GM19240 (cell line): ENCODE measurements around the gene SLC24A4.

ENCODE experiments used
- DNase-seq: peaks from one replicate; pipeline ENCODE4 v3.0.0; 2011; ENCODE audit warnings: low spot score; ENCODE audit not compliant: insufficient read length

The SLC24A4 gene

DNA sequence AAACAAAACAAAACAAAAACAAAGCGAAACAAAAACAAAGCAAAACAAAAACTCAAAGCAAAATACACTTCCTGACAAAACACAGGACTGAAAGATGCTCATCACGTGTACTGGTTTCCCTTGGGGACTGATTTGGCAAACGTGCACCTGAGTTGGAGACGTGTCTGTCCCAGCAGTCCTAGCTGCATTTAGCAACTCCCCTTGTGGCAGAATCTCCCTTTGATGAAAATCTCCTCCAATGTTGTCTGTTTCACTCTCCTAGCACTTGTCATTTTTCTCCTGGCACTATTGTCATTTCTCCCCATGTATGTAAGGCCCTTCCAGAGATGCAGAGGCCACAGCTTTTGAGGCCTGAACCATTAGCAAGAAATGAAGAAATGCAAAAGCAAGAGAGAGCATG is 6.8 kb upstream of the SLC24A4 start:
- no peak for DNase-seq

GRCh38 chr14:92316937-92317336 is 6.0 kb upstream of the SLC24A4 start:
- no peak for DNase-seq

- DNase-seq: no peak
These were observed 5.5 kb upstream of the SLC24A4 start for GRCh38 chr14:92317511-92317910.

DNA sequence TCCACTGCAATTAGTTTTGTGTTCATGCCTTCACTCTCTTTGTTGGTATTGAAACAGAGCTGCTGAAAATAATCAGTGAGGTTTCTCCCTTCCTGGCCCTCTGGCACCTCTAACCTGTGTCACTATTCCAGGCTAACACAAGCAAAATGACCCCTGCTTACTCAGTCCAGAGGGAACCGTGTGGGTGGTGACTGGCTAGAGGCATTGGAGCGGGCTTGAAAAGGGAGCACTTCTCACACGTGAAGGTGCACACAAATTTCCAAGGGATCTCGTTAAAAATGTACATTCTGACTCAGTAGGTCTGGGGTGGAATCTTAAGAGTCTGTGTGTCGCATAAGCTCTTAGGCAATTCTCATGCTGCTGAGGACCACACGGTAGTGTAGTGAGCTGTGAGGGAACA is 1.3 kb upstream of the SLC24A4 start:
- DNase-seq: no peak

DNA sequence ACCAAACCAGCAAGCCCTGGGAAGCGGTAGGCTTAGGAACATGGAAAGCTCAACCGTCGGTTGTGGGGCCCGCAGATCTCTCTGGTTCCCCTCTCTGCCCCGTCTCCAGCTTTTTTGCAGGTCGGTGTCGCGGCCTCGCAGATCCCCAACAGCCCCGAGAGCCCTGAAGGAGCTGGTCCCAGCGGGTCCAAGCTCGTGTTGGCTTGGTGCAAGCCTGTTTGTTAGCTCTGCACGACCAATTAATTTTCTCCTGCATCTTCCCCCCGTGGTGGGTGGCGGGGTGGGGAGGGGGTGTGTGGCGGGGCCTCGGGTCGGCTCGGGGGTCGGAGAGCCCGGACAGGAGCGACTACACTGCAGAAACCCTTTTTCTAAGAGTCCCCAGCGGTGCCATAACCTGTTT is 449 bp upstream of the SLC24A4 start:
- no peak for DNase-seq

DNA sequence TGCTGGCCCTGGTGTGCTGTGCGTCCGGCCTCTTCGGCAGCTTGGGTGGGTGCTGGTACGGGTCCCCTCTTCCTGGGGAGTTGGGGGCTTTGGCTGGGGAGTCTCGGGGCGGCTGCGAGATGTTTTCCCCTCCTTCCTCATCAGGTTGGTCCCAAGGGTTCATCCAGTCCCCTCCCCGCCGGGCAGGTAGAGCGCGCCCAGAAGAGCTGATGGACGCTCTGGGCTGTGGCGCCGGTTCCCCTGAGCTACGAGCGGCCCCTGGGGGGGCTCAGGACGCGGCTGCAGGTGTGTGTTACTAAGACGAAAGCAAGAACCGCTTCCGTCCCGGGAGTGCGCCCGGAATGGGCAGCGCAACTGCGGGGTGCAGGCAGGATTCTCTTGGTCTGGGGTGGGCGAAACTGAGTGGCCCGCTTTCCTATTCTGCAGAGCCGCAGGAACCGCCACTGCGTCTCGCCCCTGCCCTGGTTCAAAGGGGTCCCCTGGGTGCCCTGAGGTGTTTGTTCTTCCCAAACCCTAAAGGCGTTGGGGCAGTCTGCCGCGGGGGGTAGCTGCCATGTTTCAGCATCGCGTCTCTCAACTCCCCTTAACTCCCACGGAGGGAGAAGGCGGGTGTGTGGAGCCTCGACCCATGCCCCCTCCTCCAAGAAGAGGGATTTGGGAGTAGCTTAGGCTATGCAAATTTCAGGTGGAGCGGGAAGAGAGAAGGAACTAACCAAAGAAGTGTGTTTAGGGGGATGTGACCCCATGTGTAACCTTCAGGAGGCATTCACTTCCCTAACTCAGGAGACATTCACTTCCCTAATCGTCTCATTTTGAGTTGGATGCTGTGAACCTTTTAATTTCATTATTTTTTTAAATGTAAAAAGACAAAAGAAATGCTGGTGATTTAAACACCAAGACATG is 1.2 kb downstream of the SLC24A4 start:
- no peak for DNase-seq

- no peak for DNase-seq
These were observed 2.9 kb downstream of the SLC24A4 start for GRCh38 chr14:92325835-92326234.

DNA sequence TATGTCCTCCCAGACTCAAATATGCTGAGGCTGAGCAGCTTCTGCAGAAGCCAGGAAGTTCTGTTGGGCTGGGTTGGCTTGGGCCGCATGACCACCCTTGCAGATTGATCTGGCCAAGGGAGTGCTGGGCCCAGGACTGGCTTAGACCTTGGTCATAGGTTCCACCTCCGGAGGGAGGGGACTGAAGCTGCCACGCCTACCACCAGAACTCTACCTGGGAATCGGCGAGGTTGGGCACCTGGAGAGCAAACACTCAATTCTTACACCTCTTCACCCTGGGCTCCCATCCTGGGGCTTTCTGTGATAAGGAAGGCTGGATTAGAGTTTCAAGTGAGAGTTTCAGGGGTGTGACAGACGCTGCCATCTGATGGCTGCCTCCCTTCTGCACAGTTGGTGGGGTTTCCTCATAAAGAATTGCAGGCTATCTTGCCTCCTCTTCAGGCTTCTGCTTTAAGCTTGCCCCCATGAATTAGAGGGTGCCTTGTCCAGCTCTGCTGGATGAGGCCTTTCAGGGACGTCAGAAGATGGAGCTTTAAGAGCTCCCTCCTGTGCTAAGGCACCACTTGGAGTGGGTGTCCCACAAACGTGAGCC is 5.8 kb downstream of the SLC24A4 start:
- no peak for DNase-seq

GRCh38 chr14:92334050-92334449 is 11.1 kb downstream of the SLC24A4 start:
- no peak for DNase-seq

GRCh38 chr14:92336363-92336762 is 13.4 kb downstream of the SLC24A4 start:
- DNase-seq: no peak

DNA sequence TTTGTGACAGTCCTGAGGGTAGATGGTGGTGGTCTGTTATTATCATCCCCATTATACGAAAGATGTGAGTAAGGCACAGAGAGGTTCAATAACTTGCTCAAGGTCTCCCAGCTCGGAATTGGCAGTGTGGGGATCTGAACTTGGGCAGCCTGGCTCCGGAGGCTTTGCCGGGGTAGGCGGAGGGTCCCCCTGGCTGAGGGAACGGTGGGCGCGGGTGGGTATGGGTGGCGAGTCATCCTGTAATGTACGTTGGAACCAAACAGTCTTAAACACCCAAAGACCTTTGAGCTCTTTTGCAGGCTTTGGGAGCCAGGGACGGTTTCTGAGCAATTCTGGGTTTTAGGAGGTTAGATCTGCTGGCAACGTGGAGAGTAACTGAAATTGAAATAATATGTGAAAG is 16.5 kb downstream of the SLC24A4 start:
- DNase-seq: no peak

- no peak for DNase-seq
These were observed 17.1 kb downstream of the SLC24A4 start for GRCh38 chr14:92340071-92340470.

GRCh38 chr14:92340931-92341330 is 18.0 kb downstream of the SLC24A4 start:
- DNase-seq: no peak

DNA sequence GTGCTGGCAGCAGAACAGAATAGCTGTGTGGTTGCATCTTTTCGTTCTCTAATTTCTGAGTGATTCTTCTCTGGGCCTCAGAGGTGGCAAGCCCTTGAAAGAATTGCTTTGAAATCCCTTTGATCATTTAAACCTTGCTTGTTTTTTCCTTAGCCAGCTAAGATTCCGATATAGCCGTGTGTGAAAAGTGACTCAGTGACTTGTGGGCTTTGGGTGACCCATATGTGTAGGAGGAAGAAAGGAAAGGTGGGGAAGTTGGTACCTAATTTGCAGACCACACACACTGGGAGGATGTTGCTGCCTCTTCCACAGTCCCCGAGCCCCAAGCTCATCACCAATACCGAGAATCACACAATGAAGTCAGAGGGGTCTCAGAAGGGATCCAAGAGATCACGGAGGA is 18.8 kb downstream of the SLC24A4 start:
- no peak for DNase-seq

DNA sequence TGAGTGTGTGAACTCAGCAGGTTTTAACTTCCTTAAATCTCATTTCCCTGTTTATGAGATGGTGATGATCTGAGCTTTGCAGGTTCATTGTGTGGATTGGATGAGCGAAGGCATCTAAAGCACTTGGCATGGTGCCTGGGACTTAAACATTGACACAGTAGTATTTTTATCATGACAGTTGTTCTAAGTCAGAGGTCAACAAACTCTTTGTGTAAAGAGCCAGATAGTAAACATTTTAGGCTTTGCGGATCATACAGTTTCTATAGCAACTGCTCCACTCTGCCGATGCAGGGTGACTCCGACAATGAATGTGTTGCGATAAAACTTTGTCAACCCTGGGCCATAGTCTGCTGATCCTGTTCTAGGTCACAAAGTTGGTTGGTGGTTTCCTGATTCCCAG is 25.2 kb downstream of the SLC24A4 start:
- no peak for DNase-seq

- no peak for DNase-seq
These were observed 28.8 kb downstream of the SLC24A4 start for GRCh38 chr14:92351750-92352149.

DNA sequence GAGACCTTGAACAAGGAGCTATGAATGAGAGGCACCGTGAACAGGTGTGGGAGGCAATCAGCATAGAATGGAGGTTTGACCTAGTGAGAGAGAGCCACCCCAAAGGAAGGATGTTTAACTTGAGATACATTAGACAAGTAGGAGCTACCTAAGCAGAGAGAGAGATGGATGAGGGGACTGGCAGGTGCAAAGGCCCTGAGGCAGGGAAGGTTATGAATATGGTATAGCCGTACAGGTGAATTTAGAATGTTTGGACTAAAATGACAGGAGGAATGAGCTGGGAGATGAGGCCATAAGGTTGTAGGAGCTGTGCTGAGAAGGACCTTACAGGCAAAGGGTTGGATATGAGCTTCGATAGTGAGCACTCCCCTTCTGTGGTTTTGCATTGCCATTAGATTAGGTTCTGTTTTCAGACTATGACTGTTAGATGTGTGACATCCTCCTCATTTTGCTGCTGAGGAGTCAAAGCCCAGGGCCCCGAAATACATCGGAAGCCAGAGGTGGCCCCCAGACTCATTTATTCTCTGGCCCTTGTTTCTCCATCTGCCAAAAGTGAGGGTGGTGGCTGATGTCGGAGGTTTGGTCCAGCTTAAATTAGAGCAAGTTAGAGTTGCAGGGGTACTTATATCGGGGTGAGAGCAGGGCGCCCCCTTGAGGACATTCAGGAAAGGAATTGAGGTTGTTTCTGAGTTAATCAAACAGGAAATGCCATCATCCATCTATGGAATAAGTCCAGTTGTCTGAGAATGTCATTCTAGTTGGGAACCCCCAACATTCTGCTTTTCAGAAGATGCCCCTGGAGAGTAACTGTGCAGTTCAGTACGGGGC is 29.4 kb downstream of the SLC24A4 start:
- no peak for DNase-seq

DNA sequence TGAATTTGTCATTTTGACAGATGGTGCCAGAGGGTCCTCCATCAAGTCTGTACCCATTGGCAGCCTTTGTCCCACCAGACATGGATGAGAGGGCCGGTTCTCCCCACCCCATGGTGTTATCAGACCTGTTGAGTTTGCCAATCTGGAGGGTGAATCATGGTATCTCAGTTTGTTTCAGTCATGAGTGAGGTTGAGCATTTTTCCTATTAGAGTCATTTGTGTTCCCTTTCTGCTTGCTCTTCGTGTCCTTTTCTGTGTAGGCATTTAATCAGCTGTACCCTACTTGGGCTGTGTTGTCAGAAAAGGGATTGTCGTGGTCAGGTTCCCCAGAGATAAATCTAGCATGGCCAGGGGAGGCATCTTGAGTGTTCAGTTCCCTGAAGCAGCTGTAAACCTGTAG is 30.5 kb downstream of the SLC24A4 start:
- DNase-seq: no peak

DNA sequence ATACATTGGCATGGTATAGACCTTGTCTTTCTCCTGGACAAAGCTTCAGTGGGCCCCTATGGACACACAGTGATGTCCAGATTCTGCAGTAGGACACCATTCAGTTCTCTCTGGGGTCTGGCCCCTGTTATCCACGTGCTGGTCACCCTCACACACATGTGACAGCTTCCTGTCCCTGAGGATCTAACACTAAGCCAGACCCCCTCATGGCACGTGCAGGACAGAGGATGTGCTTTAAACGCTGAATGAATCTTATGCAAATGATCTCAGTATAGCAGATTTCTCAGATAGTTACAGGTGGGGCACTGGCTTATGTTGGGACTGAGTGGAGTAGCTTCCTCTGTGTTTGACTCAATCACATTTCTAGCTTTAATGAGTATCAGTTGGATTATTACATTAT is 33.7 kb downstream of the SLC24A4 start:
- DNase-seq: no peak

- no peak for DNase-seq
These were observed 37.8 kb downstream of the SLC24A4 start for GRCh38 chr14:92360651-92361370.

DNA sequence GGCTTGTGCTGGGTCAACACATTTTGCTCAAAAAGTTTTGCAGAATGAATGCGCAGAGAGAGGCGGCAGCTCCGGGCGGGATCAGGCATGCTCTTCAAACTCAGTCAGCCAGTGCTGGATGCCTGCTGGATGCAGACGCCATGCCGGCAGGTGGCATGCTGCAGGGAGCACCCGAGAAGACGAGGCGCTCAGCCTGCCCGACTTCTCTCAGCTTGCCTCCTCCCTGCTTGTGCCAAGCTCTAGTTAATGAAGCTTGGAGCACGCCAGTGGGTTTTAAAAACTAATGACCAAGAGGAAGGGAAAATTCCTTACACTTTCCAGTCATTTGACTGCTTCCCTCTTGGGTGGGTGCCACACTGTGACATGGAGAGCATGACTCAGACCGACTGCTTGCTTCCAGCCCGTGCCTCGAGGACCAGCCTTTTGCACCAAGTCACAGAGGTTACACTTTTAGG is 39.8 kb downstream of the SLC24A4 start:
- DNase-seq: no peak
